Measurements from ENCODE around the gene WAC. TPM values are rescaled to one million over a fixed set of nuclear protein-coding genes. Genes with fewer than 3 reads are reported as not detected.

The WAC gene
- total and polyA plus RNA-seq, 7 donors, result 39.1 to 180 (median 132) TPM

DNA sequence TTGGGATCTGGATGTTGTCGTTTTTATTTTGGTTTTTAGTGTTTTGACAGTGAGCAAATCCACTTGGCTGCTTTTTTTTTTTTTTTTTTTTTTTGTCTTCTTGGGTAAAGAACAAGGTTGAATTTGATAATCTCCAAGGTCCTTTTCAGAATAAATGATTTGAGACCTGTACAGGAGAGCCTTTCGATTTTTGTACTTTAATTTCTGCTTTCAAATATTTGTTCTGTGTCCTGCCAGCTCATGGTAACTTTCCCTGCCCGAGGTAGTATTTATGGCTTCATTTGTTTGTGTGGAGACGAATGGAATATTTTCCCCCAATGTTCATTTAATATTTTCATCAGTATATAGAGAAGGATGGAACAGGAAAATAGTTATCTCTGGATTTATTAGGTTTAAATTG lies 19.9 kb downstream of the WAC start:
- peaks cover 0 to 86% (median 73%) of the 10 kb centered on the region in 4 donors for H3K4me1 ChIP-seq
- no peak for DNase-seq
- TF ChIP-seq POLR2A (IDR thresholded peaks at IDR 0.05) (no peak), EP300 (IDR thresholded peaks at IDR 0.05) (no peak), CTCF (IDR thresholded peaks at IDR 0.05) (no peak), POLR2AphosphoS5 (IDR thresholded peaks at IDR 0.05) (no peak)

DNA sequence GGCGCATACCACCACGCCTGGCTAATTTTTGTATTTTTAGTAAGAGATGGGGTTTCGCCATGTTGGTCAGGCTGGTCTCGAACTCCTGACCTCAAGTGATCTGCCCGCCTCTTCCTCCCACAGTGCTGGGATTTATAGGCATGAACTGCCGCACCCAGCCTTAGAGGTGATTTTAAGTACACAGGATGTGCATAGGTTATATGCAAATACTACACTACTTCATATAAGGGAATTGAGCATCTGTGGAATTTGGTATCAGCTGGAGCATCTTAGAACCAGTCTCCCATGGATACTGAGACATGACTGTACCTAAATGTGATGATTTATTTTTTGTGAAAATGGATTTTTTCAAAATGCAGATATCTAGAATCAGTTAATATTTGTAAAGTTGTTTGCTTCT lies 21.1 kb downstream of the WAC start:
- H3K27me3 ChIP-seq, result no peaks in the 10 kb centered on the region
- H3K36me3 ChIP-seq, result peaks cover 0 to 18% (median 2%) of the 10 kb centered on the region in 4 donors
- TF ChIP-seq CTCF (IDR thresholded peaks at IDR 0.05), result no peak
- no peak for TF ChIP-seq EP300 (IDR thresholded peaks at IDR 0.05)
- no peak for TF ChIP-seq POLR2AphosphoS5 (IDR thresholded peaks at IDR 0.05)
- no peak for TF ChIP-seq POLR2A (IDR thresholded peaks at IDR 0.05)
- peaks cover 0 to 95% (median 81%) of the 10 kb centered on the region in 4 donors for H3K4me1 ChIP-seq
- DNase-seq, result no peak
- no peaks in the 10 kb centered on the region for H3K9me3 ChIP-seq
- WGBS, 2 donors, result 82 to 83% methylated on average over 6 of the region's 6 CpGs
- H3K27ac ChIP-seq, result no peak overlapping the region
- no peak overlapping the region for H3K4me3 ChIP-seq
- intact Hi-C loops (cut with DNase I), result no loop called here

More for the DNA sequence above, 19.9 kb downstream of the WAC start:
- Histone ChIP-seq H3K27ac (no peak overlapping the region), H3K36me3 (peaks cover 0 to 30% (median 7%) of the 10 kb centered on the region in 4 donors), H3K9me3 (no peaks in the 10 kb centered on the region), H3K27me3 (no peaks in the 10 kb centered on the region), H3K4me3 (no peak overlapping the region)
- WGBS, 2 donors, result 26 to 64% methylated on average over 4 of the region's 4 CpGs
- intact Hi-C loops (cut with DNase I), result no loop called here

DNA sequence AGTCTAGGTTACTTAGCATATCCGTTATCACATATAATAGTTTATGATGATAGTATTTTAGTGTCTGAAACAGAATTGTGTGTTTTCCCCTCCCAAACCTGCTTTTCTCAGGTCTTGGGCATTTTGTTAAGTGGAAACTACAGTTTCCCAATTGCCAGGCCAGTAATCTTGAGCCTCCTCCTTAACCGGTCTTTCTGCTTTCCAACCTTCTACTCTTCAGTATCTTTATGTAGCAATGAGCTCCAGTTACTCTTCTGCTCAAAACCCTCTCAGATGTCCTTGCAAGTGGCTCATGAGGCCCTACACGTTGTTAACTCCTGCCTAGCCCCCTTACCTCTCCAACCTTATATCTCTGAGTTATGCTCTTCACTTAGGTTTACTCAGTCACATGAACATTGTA lies 22.0 kb downstream of the WAC start:
- H3K9me3 ChIP-seq, result no peaks in the 10 kb centered on the region
- DNase-seq, result no peak
- 88 to 90% methylated on average over 3 of the region's 3 CpGs for WGBS, 2 donors
- no peak overlapping the region for H3K27ac ChIP-seq
- H3K27me3 ChIP-seq, result no peaks in the 10 kb centered on the region
- peaks cover 0 to 10% (median 0%) of the 10 kb centered on the region in 4 donors for H3K36me3 ChIP-seq
- intact Hi-C loops (cut with DNase I), result no loop called here
- H3K4me1 ChIP-seq, result peaks cover 0 to 97% (median 83%) of the 10 kb centered on the region in 4 donors
- no peak overlapping the region for H3K4me3 ChIP-seq
- TF ChIP-seq POLR2A (IDR thresholded peaks at IDR 0.05), result no peak
- TF ChIP-seq POLR2AphosphoS5 (IDR thresholded peaks at IDR 0.05), result no peak
- no peak for TF ChIP-seq EP300 (IDR thresholded peaks at IDR 0.05)
- TF ChIP-seq CTCF (IDR thresholded peaks at IDR 0.05), result no peak

- H3K4me3 ChIP-seq, result no peak overlapping the region
- intact Hi-C loops (cut with DNase I), result no loop called here
- peaks cover 0 to 97% (median 83%) of the 10 kb centered on the region in 4 donors for H3K4me1 ChIP-seq
- H3K36me3 ChIP-seq, result peaks cover 0 to 7% (median 0%) of the 10 kb centered on the region in 4 donors
- no peaks in the 10 kb centered on the region for H3K27me3 ChIP-seq
- H3K27ac ChIP-seq, result no peak overlapping the region
- DNase-seq, result no peak
- 97 to 99% methylated on average over 2 of the region's 2 CpGs for WGBS, 2 donors
- no peaks in the 10 kb centered on the region for H3K9me3 ChIP-seq
- no peak for TF ChIP-seq POLR2A (IDR thresholded peaks at IDR 0.05)
- TF ChIP-seq CTCF (IDR thresholded peaks at IDR 0.05), result no peak
- no peak for TF ChIP-seq POLR2AphosphoS5 (IDR thresholded peaks at IDR 0.05)
- no peak for TF ChIP-seq EP300 (IDR thresholded peaks at IDR 0.05)
Observed at GRCh38 chr10:28555358-28555757, 22.4 kb downstream of the WAC start.

DNA sequence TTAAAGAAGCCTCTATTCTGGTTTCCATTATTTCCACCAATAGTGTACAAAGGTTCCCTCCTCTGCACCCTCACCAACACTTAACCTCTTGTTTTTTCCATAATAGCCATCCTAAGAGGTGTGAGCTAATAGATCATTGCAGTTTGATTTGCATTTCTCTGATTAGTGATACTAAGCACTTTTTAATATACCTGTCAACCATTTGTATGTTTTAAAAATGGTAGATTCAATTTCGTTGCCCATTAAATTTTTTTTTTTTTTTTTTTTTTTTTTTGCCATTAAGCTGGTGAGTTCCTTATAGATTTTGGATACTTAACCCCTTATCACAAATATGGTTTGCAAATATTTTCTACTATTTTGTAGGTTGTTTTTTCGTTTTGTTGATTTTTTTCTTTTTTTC lies 23.2 kb downstream of the WAC start:
- intact Hi-C loops (cut with DNase I), result no loop called here
- TF ChIP-seq POLR2AphosphoS5 (IDR thresholded peaks at IDR 0.05) (no peak), POLR2A (IDR thresholded peaks at IDR 0.05) (no peak)
- Histone ChIP-seq H3K36me3 (peaks cover 0 to 5% (median 0%) of the 10 kb centered on the region in 4 donors), H3K4me3 (no peak overlapping the region), H3K27me3 (no peaks in the 10 kb centered on the region), H3K9me3 (no peaks in the 10 kb centered on the region), H3K27ac (no peak overlapping the region), H3K4me1 (peaks cover 0 to 94% (median 80%) of the 10 kb centered on the region in 4 donors)
- DNase-seq, result no peak
- 86 to 91% methylated on average over 2 of the region's 2 CpGs for WGBS, 2 donors
